Skin of body (tissue), 3 donors: ENCODE measurements around the gene WDR44. TPM values are rescaled to one million over a fixed set of nuclear protein-coding genes. Genes with fewer than 3 reads are reported as not detected.
"Not testable (repeated sequence)": the region's sequence is repeated elsewhere in the genome, so short reads cannot be mapped to it uniquely, and the experiment has no call there.

ENCODE experiments used
- DNase-seq: peaks from one replicate; lab custom pipeline; 2025; lab: John Stamatoyannopoulos, UW
- small RNA-seq: library from RNA; depleted of rRNA; stranded (forward); fragments of <200 nt; gene quantifications from one replicate; pipeline ENCODE3, GENCODE V24; 2014; ENCODE audit warnings: low replicate concordance
- total RNA-seq: library from RNA; depleted of rRNA; stranded (reverse); fragments of >200 nt; gene quantifications from one replicate; pipeline ENCODE4 v1.2.3, GENCODE V29; 2014

The WDR44 gene
- total RNA-seq, 1 donor from 2014 or later = 14.0 TPM

GRCh38 chrX:118475903-118476302 is 130.0 kb downstream of the WDR44 start:
- DNase-seq = no peak

GRCh38 chrX:118480172-118480571 is 134.3 kb downstream of the WDR44 start:
- no peak for DNase-seq

GRCh38 chrX:118482384-118482783 is 136.5 kb downstream of the WDR44 start:
- DNase-seq = not testable (repeated sequence)

GRCh38 chrX:118484216-118484903 is 138.5 kb downstream of the WDR44 start:
- no peak for DNase-seq

- not testable (repeated sequence) for DNase-seq
Measured at GRCh38 chrX:118486693-118487092, 140.8 kb downstream of the WDR44 start.

GRCh38 chrX:118493016-118493415 is 147.1 kb downstream of the WDR44 start:
- DNase-seq = no peak

- DNase-seq = no peak
Measured at GRCh38 chrX:118493653-118494297, 147.9 kb downstream of the WDR44 start.

- peak; percentile 66 for DNase-seq
Measured at GRCh38 chrX:118495061-118495921, 149.4 kb downstream of the WDR44 start, which contains the start of gene DOCK11. DOCK11 (plus strand) TSS chrX:118495815; CDS start chrX:118495972, 157 bp downstream.

GRCh38 chrX:118495958-118496762 is 150.3 kb downstream of the WDR44 start:
- DNase-seq = no peak

GRCh38 chrX:118496763-118497079 is 150.8 kb downstream of the WDR44 start:
- no peak for DNase-seq

GRCh38 chrX:118497180-118497818 is 151.4 kb downstream of the WDR44 start:
- DNase-seq = no peak

- no peak for DNase-seq
Measured at GRCh38 chrX:118498351-118498750, 152.4 kb downstream of the WDR44 start.

GRCh38 chrX:118498755-118499154 is 152.8 kb downstream of the WDR44 start:
- DNase-seq = no peak

GRCh38 chrX:118499295-118499694 is 153.4 kb downstream of the WDR44 start:
- no peak for DNase-seq

Small RNA genes lying within 50 kb of the gene (small RNA-seq; reads per million reads assigned to genes)
- not detected for gene MIR1277

Other genes with a start within 250 kb of the WDR44 start
- gene KLHL13, start 229.3 kb upstream of the WDR44 start, total RNA-seq = 19.9 TPM
- 25.7 TPM for gene DOCK11, start 149.7 kb downstream of the WDR44 start, total RNA-seq